Measurements from ENCODE around the gene ACD. TPM values are rescaled to one million over a fixed set of nuclear protein-coding genes. Genes with fewer than 3 reads are reported as not detected.
A peak's percentile ranks its signal among the peaks of the same experiment; 100 is the strongest.
"Not testable (repeated sequence)": the region's sequence is repeated elsewhere in the genome, so short reads cannot be mapped to it uniquely, and the experiment has no call there.

The ACD gene
- total RNA-seq, 1 donor from 2014 or later: 27.1 TPM

DNA sequence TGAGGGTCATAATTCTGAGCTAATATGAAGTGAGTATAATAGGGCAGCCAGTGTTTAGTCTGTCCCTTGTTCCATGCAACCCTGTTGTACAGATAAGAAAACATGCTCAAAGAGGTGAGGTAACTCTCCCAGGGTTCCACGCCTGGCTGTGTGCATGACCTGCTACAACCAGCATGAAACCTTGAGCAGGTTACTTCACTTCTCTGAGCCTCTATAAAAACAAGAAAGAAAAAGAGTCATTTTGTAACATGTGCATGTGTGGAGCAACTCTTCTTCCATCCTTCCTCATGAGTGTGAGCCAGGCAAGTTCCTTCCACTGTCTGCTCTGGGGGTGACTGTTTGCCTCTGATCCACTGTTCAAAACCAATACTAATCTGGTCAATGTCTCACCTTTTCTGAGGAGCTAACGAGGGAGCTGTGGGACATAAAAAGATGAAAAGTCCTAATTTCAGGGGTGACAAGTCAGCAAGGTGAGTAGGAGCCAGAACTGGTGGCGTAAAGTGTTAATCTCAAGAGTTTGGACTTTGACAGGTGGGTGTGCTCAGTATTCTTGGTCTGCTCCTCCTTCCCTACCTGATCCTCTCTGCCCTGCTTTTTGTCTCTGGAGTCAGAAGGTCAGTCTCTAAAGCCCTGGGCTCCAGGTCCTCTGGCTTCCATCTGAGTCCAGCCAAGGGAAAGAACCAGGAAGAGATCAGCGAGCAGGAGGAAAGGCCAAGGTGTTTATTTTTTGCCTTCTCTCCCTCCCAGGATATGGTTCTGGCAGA lies 37.5 kb upstream of the ACD start:
- H3K4me1 Mint-ChIP-seq (ENCODE audit: unreplicated experiment): peaks cover 13% of the 10 kb centered on the region
- DNase-seq (ENCODE audit: low spot score): no peak
- peaks cover 14% of the 10 kb centered on the region for H3K36me3 Mint-ChIP-seq (ENCODE audit: low read depth, unreplicated experiment)
- H3K27me3 Mint-ChIP-seq (ENCODE audit: unreplicated experiment): no peaks in the 10 kb centered on the region
- TF ChIP-seq, protein P1, sequence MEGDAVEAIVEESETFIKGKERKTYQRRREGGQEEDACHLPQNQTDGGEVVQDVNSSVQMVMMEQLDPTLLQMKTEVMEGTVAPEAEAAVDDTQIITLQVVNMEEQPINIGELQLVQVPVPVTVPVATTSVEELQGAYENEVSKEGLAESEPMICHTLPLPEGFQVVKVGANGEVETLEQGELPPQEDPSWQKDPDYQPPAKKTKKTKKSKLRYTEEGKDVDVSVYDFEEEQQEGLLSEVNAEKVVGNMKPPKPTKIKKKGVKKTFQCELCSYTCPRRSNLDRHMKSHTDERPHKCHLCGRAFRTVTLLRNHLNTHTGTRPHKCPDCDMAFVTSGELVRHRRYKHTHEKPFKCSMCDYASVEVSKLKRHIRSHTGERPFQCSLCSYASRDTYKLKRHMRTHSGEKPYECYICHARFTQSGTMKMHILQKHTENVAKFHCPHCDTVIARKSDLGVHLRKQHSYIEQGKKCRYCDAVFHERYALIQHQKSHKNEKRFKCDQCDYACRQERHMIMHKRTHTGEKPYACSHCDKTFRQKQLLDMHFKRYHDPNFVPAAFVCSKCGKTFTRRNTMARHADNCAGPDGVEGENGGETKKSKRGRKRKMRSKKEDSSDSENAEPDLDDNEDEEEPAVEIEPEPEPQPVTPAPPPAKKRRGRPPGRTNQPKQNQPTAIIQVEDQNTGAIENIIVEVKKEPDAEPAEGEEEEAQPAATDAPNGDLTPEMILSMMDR (IDR thresholded peaks at IDR 0.05; ENCODE audit: unreplicated experiment): no peak
- H3K4me3 Mint-ChIP-seq (ENCODE audit: unreplicated experiment): peak overlapping the region; percentile 70
- H3K9me3 Mint-ChIP-seq (ENCODE audit: unreplicated experiment): no peaks in the 10 kb centered on the region
- no peak overlapping the region for H3K27ac Mint-ChIP-seq (ENCODE audit: unreplicated experiment)

DNA sequence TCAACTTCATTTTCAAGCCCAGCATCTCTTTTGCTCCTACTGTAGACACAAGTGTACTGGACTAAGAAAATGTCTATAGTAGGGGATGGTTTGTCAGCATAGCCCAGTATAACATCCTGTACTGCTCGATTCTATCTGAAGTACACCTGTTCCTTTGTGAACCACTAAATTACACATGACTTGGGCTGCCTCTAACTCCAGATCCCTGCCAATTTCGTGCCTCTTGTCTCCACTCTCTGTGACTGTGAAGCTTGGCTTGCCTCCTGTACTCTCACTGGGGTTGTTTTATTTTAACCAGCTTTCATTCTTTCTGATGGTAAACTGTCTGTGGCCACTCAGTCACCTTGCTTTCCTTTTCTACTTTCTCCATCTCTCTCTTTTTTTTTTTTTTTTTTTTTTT lies 34.6 kb upstream of the ACD start:
- TF ChIP-seq, protein P1 (IDR thresholded peaks at IDR 0.05; ENCODE audit: unreplicated experiment): no peak
- Mint-ChIP-seq H3K4me3 (ENCODE audit: unreplicated experiment) (no peak overlapping the region), H3K27ac (ENCODE audit: unreplicated experiment) (no peak overlapping the region), H3K27me3 (ENCODE audit: unreplicated experiment) (no peaks in the 10 kb centered on the region), H3K9me3 (ENCODE audit: unreplicated experiment) (no peaks in the 10 kb centered on the region), H3K36me3 (ENCODE audit: low read depth, unreplicated experiment) (peaks cover 14% of the 10 kb centered on the region), H3K4me1 (ENCODE audit: unreplicated experiment) (peaks cover 13% of the 10 kb centered on the region)
- no peak for DNase-seq (ENCODE audit: low spot score)

DNA sequence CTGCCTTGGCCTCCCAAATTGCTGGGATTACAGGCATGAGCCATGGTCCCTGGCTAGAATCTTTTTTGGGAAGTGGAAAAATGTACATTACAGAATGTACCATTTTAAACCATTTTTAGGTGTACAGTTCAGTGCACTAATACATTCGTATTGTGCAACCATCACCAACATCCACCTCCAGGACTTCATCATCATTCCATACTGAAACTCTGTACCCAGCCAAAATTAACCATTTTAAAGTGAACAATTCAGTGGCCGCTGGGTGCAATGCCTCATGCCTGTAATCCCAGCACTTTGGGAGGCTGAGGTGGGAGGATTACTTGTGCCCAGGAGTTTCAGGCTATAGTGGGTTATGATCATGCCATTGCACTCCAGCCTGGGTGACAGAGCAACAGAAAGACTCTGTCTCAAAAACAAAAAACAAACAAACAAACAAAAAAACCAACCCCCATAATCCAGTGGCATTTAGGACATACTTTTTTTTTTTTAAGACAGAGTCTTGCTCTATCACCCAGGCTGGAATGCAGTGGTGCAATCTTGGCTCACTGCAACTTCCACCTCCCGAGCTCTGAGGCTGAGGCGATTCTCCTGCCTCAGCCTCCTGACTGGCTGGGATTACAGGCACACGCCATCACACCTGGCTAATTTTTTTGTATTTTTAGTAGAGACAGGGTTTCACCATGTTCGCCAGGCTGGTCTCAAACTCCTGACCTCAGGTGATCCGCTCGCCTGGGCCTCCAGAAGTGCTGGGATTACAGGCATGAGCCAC lies 33.6 kb upstream of the ACD start:
- not testable (repeated sequence) for DNase-seq (ENCODE audit: low spot score); H3K9me3 Mint-ChIP-seq (ENCODE audit: unreplicated experiment)

DNA sequence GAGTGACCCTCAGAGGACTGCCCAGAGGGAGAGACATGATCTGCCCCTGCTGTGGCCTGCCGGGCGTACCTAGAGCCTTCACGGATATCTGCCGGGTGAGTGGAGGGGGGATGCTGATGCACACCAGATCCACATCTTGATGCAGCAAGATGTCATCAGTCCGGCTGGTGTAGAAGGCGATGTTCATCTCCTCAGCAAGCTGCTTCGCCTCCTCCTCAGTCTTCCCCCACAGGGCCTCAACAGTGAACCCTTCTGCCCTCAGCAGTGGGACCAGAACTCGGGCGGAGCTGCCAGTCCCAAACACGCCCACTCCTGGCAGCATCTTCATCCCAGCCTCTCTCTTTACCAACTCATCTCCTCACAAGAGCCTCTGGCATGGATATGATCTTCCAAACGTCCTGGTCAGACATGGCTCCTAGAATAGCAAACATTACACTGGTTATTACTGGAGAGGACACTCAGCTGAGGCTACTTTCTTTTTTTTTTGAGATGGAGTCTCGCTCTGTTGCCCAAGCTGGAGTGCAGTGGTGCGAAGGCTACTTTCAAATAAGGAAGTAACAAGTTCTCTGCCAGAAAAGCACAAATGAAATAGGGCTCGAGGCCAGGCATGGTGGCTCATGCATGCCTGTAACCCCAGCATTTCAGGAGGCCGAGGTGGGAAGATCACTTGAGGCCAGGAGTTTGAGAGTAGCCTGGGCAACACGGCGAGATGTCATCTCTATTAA lies 25.5 kb upstream of the ACD start:
- H3K4me3 Mint-ChIP-seq (ENCODE audit: unreplicated experiment): no peak overlapping the region
- H3K27ac Mint-ChIP-seq (ENCODE audit: unreplicated experiment): peak overlapping the region; percentile 58
- no peaks in the 10 kb centered on the region for H3K9me3 Mint-ChIP-seq (ENCODE audit: unreplicated experiment)
- H3K36me3 Mint-ChIP-seq (ENCODE audit: low read depth, unreplicated experiment): peaks cover 13% of the 10 kb centered on the region
- TF ChIP-seq, protein P1 (IDR thresholded peaks at IDR 0.05; ENCODE audit: unreplicated experiment): no peak
- DNase-seq (ENCODE audit: low spot score): no peak
- peaks cover 9% of the 10 kb centered on the region for H3K4me1 Mint-ChIP-seq (ENCODE audit: unreplicated experiment)
- no peaks in the 10 kb centered on the region for H3K27me3 Mint-ChIP-seq (ENCODE audit: unreplicated experiment)

More for the DNA sequence above, 33.6 kb upstream of the ACD start:
- H3K4me1 Mint-ChIP-seq (ENCODE audit: unreplicated experiment): peaks cover 13% of the 10 kb centered on the region
- H3K4me3 Mint-ChIP-seq (ENCODE audit: unreplicated experiment); H3K27me3 Mint-ChIP-seq (ENCODE audit: unreplicated experiment); H3K27ac Mint-ChIP-seq (ENCODE audit: unreplicated experiment): not testable (repeated sequence)
- H3K36me3 Mint-ChIP-seq (ENCODE audit: low read depth, unreplicated experiment): peaks cover 12% of the 10 kb centered on the region

DNA sequence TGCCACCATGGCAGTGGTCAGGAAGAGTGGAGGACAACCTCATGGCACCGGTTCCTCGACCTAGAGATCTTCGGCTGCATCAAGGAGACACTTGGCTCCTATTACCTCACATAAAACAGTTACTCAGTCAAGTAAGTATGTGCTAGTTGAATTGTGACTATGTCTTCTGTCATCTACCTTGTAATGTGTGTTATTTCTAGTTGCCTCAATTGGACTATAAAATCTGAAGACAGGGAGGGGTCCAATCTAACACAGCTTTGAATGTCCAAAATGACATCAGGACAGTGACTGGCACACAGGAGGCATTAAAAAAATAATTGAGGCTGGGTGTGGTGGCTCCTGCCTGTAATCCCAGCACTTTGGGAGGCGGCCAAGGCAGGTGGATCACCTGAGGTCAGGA lies 23.7 kb upstream of the ACD start:
- Mint-ChIP-seq H3K27me3 (ENCODE audit: unreplicated experiment) (no peaks in the 10 kb centered on the region), H3K4me1 (ENCODE audit: unreplicated experiment) (peaks cover 9% of the 10 kb centered on the region)

More for the DNA sequence above, 23.7 kb upstream of the ACD start:
- TF ChIP-seq, protein P1 (IDR thresholded peaks at IDR 0.05; ENCODE audit: unreplicated experiment): no peak
- Mint-ChIP-seq H3K4me3 (ENCODE audit: unreplicated experiment) (peak overlapping the region; percentile 12), H3K36me3 (ENCODE audit: low read depth, unreplicated experiment) (peaks cover 13% of the 10 kb centered on the region), H3K27ac (ENCODE audit: unreplicated experiment) (no peak overlapping the region), H3K9me3 (ENCODE audit: unreplicated experiment) (no peaks in the 10 kb centered on the region)
- no peak for DNase-seq (ENCODE audit: low spot score)

Data from endothelial cell (in vitro differentiated cells).